Heart left ventricle (tissue), 16 donors: ENCODE data around the gene GRB14. TPM values are rescaled to one million over a fixed set of nuclear protein-coding genes. Genes with fewer than 3 reads are reported as not detected.
A peak's percentile ranks its signal among the peaks of the same experiment; 100 is the strongest.

ENCODE experiments used
- ATAC-seq, 4 donors: fragments of 200-7000 bp; cut with Tn5 transposase; one replicate each; pipeline ENCODE4 v1.9.1; 2020 to 2022; ENCODE audit warnings: moderate library complexity in 4 of 4, mild to moderate bottlenecking in 3 of 4, moderate number of reproducible peaks in 1 of 4
- DNase-seq, 5 donors: peaks; one replicate each; pipeline ENCODE4 v3.0.0-alpha.2; 2020
- H3K27ac ChIP-seq, 12 donors: fragments of 200-600 bp; sonication (generic) in 4 of 12; one replicate each; pipeline versions ENCODE4 v1.5.0 to v1.8.0; 2016 to 2022; ENCODE audit warnings: mild to moderate bottlenecking in 2 of 12
- H3K27me3 ChIP-seq, 9 donors: fragments of 200-600 bp; sonication (generic) in 2 of 9; one replicate each; pipeline versions ENCODE4 v1.5.1 to v1.8.0; 2016 to 2022; ENCODE audit warnings: mild to moderate bottlenecking in 3 of 9
- H3K36me3 ChIP-seq, 9 donors: fragments of 200-600 bp; sonication (generic) in 2 of 9; one replicate each; pipeline versions ENCODE4 v1.5.0 to v1.8.0; 2018 to 2022; ENCODE audit warnings: mild to moderate bottlenecking in 2 of 9
- H3K4me1 ChIP-seq, 12 donors: fragments of 200-600 bp; sonication (generic) in 4 of 12; one replicate each; pipeline versions ENCODE4 v1.5.0 to v1.8.0; 2016 to 2022; ENCODE audit warnings: mild to moderate bottlenecking in 3 of 12
- H3K4me3 ChIP-seq, 12 donors: fragments of 200-600 bp; sonication (generic) in 4 of 12; one replicate each; pipeline versions ENCODE4 v1.5.0 to v1.8.0; 2017 to 2022; ENCODE audit warnings: mild to moderate bottlenecking in 9 of 12, moderate library complexity in 4 of 12
- H3K9me3 ChIP-seq, 12 donors: fragments of 200-600 bp; sonication (generic) in 4 of 12; one replicate each; pipeline versions ENCODE4 v1.5.0 to v1.8.0; 2016 to 2022; ENCODE audit warnings: mild to moderate bottlenecking in 1 of 12
- CTCF ChIP-seq, 12 donors: fragments of 200-600 bp; sonication (generic) in 4 of 12; IDR thresholded peaks; one replicate each; pipeline versions ENCODE4 v1.5.0 to v1.8.0; 2018 to 2022; ENCODE audit warnings: antibody characterized with exemption in 12 of 12, mild to moderate bottlenecking in 5 of 12
- POLR2A ChIP-seq, 2 donors: fragments of 450-650 bp; IDR thresholded peaks; one replicate each; pipeline ENCODE4 v1.6.1; 2017; ENCODE audit warnings: antibody characterized with exemption in 2 of 2, mild to moderate bottlenecking in 2 of 2, moderate library complexity in 2 of 2
- WGBS, 4 donors: extraction: QIAGEN DNeasy Blood & Tissue Kit in 2 of 4; methylation state at CpG; one replicate each; pipeline versions ENCODE4 v1.1.5 to v1.1.7; 2013 to 2018; 5-methylcytosine and 5-hydroxymethylcytosine counted together
- intact Hi-C, 10 donors: fragments of 100-400 bp; cut with DNase I; formaldehyde crosslinking; loops; one replicate each; pipeline versions ENCODE4 v1.11.1 to v1.14.2; 2022
- polyA plus RNA-seq, 2 donors: library from polyadenylated mRNA; stranded (reverse); fragments of 200-250 nt; gene quantifications; one replicate each; pipeline ENCODE4 v1.2.3, GENCODE V29; 2013
- total RNA-seq, 9 donors: library from RNA; depleted of rRNA in 2 of 9; stranded (reverse); fragments of >200 nt in 2 of 9; fragmentation: NEBNext Ultra II Directional in 3 of 9; extraction: Animal tissue kit (Norgen Biotek cat#: 25700) in 3 of 9; gene quantifications; one replicate each; pipeline versions ENCODE4 v1.1.0 to v1.2.4, GENCODE V29; 2016 to 2023
- donor health status: ischemic (EF 13 %, LVEDD 7.1; RV severe dilation, severe dysfunction).
- donor health status: healthy with polysubstance abuse.
- donor health status: DM: no; HTN: yes; CAD: no.
- donor health status: DM: no; HTN: no; CAD: no.
- donor health status: ischemic (EF 25% LVEDD 6.9; RV normal size, moderate dysfunction).
- donor health status: ischemic (EF 25% LVEDD 5.7; RV mildly dilated, moderate dysfunction).
- donor health status: healthy.
- donor health status: DM: yes; HTN: yes; CAD: no.
- donor health status: ischemic (EF 35%, LVEDD 5.7; RV mildly dilated, moderate dysfunction).
- donor health status: nonischemic (EF 11% LVEDD 7.7; RV severe dilation, severe dysfunction).
- donor health status: DM: yes; HTN: yes; CAD: no.
- donor health status: PGD.
- donor health status: ischemic (EF 29% LVEDD 5.4; RV normal size, mild dysfunction).
- donor health status: nonischemic (EF 23%, LVEDD 6.1; RV moderate dilation, normal function).

GRB14 gene
- total and polyA plus RNA-seq, 11 donors = 2.7 to 42.3 (median 13.3) TPM

DNA sequence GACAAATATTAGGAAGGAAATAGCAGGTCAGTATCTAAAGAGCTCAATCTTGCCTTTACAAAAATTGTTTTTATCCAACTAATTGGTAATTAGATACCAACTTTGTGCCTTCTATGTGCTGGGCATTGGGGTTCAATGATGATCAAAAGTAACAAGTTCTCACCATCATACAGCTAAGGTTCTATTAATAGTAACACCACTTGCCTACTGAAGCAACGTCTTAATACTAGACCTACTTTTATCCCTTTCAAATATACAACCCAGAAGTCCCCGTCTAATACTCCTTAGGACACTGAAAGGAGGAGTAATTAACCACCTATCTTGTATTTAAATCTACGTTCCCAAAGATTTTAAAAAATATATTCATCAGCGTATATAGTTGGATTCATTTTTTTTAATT, 59.3 kb downstream of the GRB14 start:
- no peak overlapping the region for H3K4me3 ChIP-seq
- peaks cover 0 to 25% (median 8%) of the 10 kb centered on the region in 12 donors for H3K4me1 ChIP-seq
- no peaks in the 10 kb centered on the region for H3K27me3 ChIP-seq
- DNase-seq (no peak), ATAC-seq (no peak)
- 69 to 72% (median 70%) methylated on average over 4 of the region's 4 CpGs for WGBS, 4 donors
- H3K27ac ChIP-seq = peak overlapping the region in 5 of 12 donors; percentile 8 to 49 (median 46)
- no peak for TF ChIP-seq POLR2A (IDR thresholded peaks at IDR 0.05)
- TF ChIP-seq CTCF (IDR thresholded peaks at IDR 0.05) = no peak
- no peaks in the 10 kb centered on the region for H3K9me3 ChIP-seq
- intact Hi-C loops = loop anchor here (2.0 to 10.0 kb wide), 7 partner anchors 35 to 355 kb away; no protein-coding TSS in a partner anchor
- H3K36me3 ChIP-seq = no peaks in the 10 kb centered on the region

DNA sequence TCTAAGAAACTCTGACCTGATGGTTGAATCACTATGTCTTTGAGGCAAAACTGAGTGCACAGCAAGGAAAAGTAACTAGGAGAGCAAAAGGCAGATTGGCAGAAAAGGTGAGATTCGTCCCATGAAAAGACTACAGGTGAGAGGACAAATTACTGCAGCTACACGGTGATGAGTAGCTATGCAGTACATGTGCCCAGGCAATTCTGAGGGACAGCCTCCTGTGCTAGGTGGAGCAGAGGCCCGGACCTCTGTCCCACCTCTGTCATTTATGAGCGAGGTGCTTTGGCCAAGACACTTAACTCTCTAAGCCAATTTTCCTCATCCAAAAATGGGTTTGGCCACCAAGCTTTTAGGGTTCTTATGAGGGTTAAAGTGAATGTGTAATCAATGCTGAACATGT, 59.9 kb downstream of the GRB14 start:
- TF ChIP-seq POLR2A (IDR thresholded peaks at IDR 0.05) = no peak
- no peak for TF ChIP-seq CTCF (IDR thresholded peaks at IDR 0.05)
- Histone ChIP-seq H3K4me1 (peaks cover 0 to 25% (median 8%) of the 10 kb centered on the region in 12 donors), H3K4me3 (no peak overlapping the region), H3K27ac (peak overlapping the region in 4 of 12 donors; percentile 35 to 49 (median 46)), H3K27me3 (no peaks in the 10 kb centered on the region), H3K9me3 (no peaks in the 10 kb centered on the region), H3K36me3 (no peaks in the 10 kb centered on the region)
- WGBS, 4 donors = 74 to 91% (median 84%) methylated on average over 4 of the region's 4 CpGs
- DNase-seq (no peak), ATAC-seq (peak in 1 of 4 donors; percentile 17)
- intact Hi-C loops = loop anchor here (2.0 to 10.0 kb wide), 7 partner anchors 36 to 356 kb away; no protein-coding TSS in a partner anchor

DNA sequence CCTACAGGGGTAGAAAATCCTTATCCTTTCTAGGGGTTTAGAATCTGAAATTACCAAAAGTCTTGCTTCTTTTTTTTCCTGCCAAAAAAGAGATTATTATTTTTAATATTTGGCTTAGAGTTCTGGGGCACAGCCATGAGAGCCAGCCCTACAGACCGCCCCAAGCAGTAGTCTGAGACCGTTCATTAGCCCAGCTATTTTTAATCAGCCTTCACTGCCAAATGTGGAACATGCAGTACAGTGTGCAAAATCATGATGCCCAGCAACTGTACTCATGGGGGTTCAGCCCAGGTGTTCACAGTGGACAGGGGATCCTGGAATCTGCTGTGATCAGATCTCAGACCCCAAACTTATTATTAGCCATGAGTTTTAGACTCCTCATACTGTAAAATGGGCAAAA, 60.4 kb downstream of the GRB14 start:
- intact Hi-C loops = loop anchor here (1.0 to 10.0 kb wide), 8 partner anchors 36 to 356 kb away; no protein-coding TSS in a partner anchor
- Histone ChIP-seq H3K4me3 (peak overlapping the region in 8 of 12 donors; percentile 6 to 43 (median 29)), H3K4me1 (peaks cover 0 to 25% (median 8%) of the 10 kb centered on the region in 12 donors), H3K36me3 (no peaks in the 10 kb centered on the region), H3K9me3 (no peaks in the 10 kb centered on the region), H3K27ac (peak overlapping the region in 3 of 12 donors; percentile 42 to 49 (median 47)), H3K27me3 (no peaks in the 10 kb centered on the region)
- DNase-seq (peak in 3 of 5 donors; percentile 12 to 32 (median 26)), ATAC-seq (peak; percentile 95 to 96 (median 96))
- 25 to 42% (median 40%) methylated on average over 2 of the region's 2 CpGs for WGBS, 4 donors
- TF ChIP-seq POLR2A (IDR thresholded peaks at IDR 0.05) (no peak), CTCF (IDR thresholded peaks at IDR 0.05) (no peak)

- intact Hi-C loops = loop anchor here (1.0 to 10.0 kb wide), 8 partner anchors 37 to 357 kb away; no protein-coding TSS in a partner anchor
- Histone ChIP-seq H3K27me3 (no peaks in the 10 kb centered on the region), H3K9me3 (no peaks in the 10 kb centered on the region), H3K4me1 (peaks cover 0 to 23% (median 8%) of the 10 kb centered on the region in 12 donors), H3K4me3 (peak overlapping the region in 9 of 12 donors; percentile 4 to 43 (median 28)), H3K36me3 (no peaks in the 10 kb centered on the region), H3K27ac (peak overlapping the region in 2 of 12 donors; percentile 42 to 49)
- DNase-seq = no peak
- TF ChIP-seq CTCF (IDR thresholded peaks at IDR 0.05) = peak; percentile 61 to 85 (median 72)
- no peak for TF ChIP-seq POLR2A (IDR thresholded peaks at IDR 0.05)
- WGBS, 4 donors = 34 to 40% (median 37%) methylated on average over 4 of the region's 4 CpGs
- ATAC-seq = no peak
Measured at GRCh38 chr2:164560181-164560792, 61.0 kb downstream of the GRB14 start.
